NB4 (cell line): ENCODE results near the gene OR4E2.

Experiments
- DNase-seq: peaks from one replicate; pipeline ENCODE4 v3.0.0; 2010; ENCODE audit warnings: low read depth
- H3K4me3 ChIP-seq: one replicate; pipeline ENCODE4 v1.5.1; 2011; ENCODE audit warnings: mild to moderate bottlenecking, low read depth, low read length, moderate library complexity
- CTCF ChIP-seq: IDR thresholded peaks from one replicate; pipeline ENCODE4 v1.5.1; 2012; ENCODE audit warnings: low read depth, low read length
- MAX ChIP-seq: IDR thresholded peaks from 2 replicates; pipeline ENCODE4 v1.6.1; 2011; ENCODE audit warnings: low read depth, low read length
- MYC ChIP-seq: IDR thresholded peaks from 2 replicates; pipeline ENCODE4 v1.6.1; 2011; ENCODE audit warnings: low read depth, low read length
- POLR2A ChIP-seq: IDR thresholded peaks from 2 replicates; pipeline ENCODE4 v1.6.1; 2011; ENCODE audit warnings: mild to moderate bottlenecking; ENCODE audit not compliant: insufficient read length; ENCODE audit errors: extremely low read depth

Gene OR4E2

GRCh38 chr14:21652209-21652808 lies 1.3 kb upstream of the OR4E2 start:
- TF ChIP-seq MAX (no peak), POLR2A (no peak), MYC (no peak), CTCF (no peak)
- no peak for DNase-seq
- no peak overlapping the region for H3K4me3 ChIP-seq

- TF ChIP-seq POLR2A, result no peak
- TF ChIP-seq MAX, result no peak
- no peak for TF ChIP-seq MYC
- TF ChIP-seq CTCF, result no peak
- no peak for DNase-seq
Measured at GRCh38 chr14:21654215-21654614, 580 bp downstream of the OR4E2 start.

GRCh38 chr14:21656980-21657379 lies 3.3 kb downstream of the OR4E2 start:
- DNase-seq, result no peak

More at GRCh38 chr14:21654215-21654614, 580 bp downstream of the OR4E2 start:
- H3K4me3 ChIP-seq, result no peak overlapping the region

GRCh38 chr14:21668377-21668776 lies 14.7 kb downstream of the OR4E2 start:
- no peak for DNase-seq
- TF ChIP-seq MAX, result no peak
- TF ChIP-seq MYC, result no peak
- no peak overlapping the region for H3K4me3 ChIP-seq

More at GRCh38 chr14:21656980-21657379, 3.3 kb downstream of the OR4E2 start:
- no peak overlapping the region for H3K4me3 ChIP-seq
- no peak for TF ChIP-seq CTCF
- no peak for TF ChIP-seq POLR2A
- TF ChIP-seq MYC, result no peak
- TF ChIP-seq MAX, result no peak

GRCh38 chr14:21669284-21669683 lies 15.6 kb downstream of the OR4E2 start:
- no peak overlapping the region for H3K4me3 ChIP-seq
- TF ChIP-seq POLR2A (no peak), CTCF (no peak), MYC (no peak), MAX (no peak)
- no peak for DNase-seq

- H3K4me3 ChIP-seq, result no peak overlapping the region
- DNase-seq, result no peak
- TF ChIP-seq MYC (no peak), CTCF (no peak), MAX (no peak), POLR2A (no peak)
Measured at GRCh38 chr14:21671371-21671770, 17.7 kb downstream of the OR4E2 start.
